SU-DHL-6 (cell line): Measurements from ENCODE around the gene CNTD1.

ENCODE experiments used
- EZH2phosphoT487 ChIP-seq: fragments of 200-600 bp; sonication (generic), shearing (Covaris generic); conservative IDR thresholded peaks from 2 replicates; pipeline ENCODE4 v1.6.1; 2018; ENCODE audit warnings: mild to moderate bottlenecking, antibody characterized with exemption, low read length, moderate library complexity, mixed read lengths
- TF ChIP-seq, protein P1 (sequence below): fragments of 200-600 bp; sonication (generic); IDR thresholded peaks from one replicate; pipeline ENCODE4 v1.5.1; 2017; ENCODE audit warnings: antibody characterized with exemption, mild to moderate bottlenecking, low read length, moderate library complexity; ENCODE audit not compliant: insufficient read depth, poor library complexity, severe bottlenecking

- TF ChIP-seq, protein P1, sequence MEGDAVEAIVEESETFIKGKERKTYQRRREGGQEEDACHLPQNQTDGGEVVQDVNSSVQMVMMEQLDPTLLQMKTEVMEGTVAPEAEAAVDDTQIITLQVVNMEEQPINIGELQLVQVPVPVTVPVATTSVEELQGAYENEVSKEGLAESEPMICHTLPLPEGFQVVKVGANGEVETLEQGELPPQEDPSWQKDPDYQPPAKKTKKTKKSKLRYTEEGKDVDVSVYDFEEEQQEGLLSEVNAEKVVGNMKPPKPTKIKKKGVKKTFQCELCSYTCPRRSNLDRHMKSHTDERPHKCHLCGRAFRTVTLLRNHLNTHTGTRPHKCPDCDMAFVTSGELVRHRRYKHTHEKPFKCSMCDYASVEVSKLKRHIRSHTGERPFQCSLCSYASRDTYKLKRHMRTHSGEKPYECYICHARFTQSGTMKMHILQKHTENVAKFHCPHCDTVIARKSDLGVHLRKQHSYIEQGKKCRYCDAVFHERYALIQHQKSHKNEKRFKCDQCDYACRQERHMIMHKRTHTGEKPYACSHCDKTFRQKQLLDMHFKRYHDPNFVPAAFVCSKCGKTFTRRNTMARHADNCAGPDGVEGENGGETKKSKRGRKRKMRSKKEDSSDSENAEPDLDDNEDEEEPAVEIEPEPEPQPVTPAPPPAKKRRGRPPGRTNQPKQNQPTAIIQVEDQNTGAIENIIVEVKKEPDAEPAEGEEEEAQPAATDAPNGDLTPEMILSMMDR = no peak
- no peak for TF ChIP-seq EZH2phosphoT487
These were observed 22.5 kb downstream of the CNTD1 start for GRCh38 chr17:42821176-42821575.
